SK-N-SH (cell line): ENCODE results near the gene INHBA. TPM values are rescaled to one million over a fixed set of nuclear protein-coding genes. Genes with fewer than 3 reads are reported as not detected.

Experiments used
- CTCF ChIA-PET: fragments of 300-600, 350-600 bp; formaldehyde crosslinking; extraction: SDS; loops from one replicate; lab custom pipeline; 2021; lab: Yijun Ruan, JAX
- POLR2A ChIA-PET: fragments of 350-600 bp; sonication (Branson Sonifier 250); formaldehyde crosslinking; extraction: SDS; loops from one replicate; lab custom pipeline; 2020; ENCODE audit warnings: antibody characterized with exemption, inconsistent platforms; lab: Yijun Ruan, JAX
- DNase-seq: peaks from one replicate; pipeline ENCODE4 v3.0.0; 2012
- H2AFZ ChIP-seq: fragments of 200-600 bp; sonication (generic); 2 replicates; pipeline ENCODE4 v1.8.1; 2016; ENCODE audit warnings: antibody characterized with exemption, mild to moderate bottlenecking, low read depth
- H3F3A ChIP-seq: fragments of 200-600 bp; sonication (generic); replicated peaks from 2 replicates; pipeline ENCODE3; 2016; ENCODE audit warnings: antibody characterized with exemption, mild to moderate bottlenecking; ENCODE audit not compliant: insufficient read depth
- H3K27ac ChIP-seq, 2 experiments: fragments of 200-500 bp in 1 of 2; fragments of 200-600 bp in 1 of 2; sonication (Bioruptor generic) in 1 of 2; sonication (generic), shearing (Covaris generic) in 1 of 2; 2 replicates each; pipeline versions ENCODE4 v1.5.1 to v1.6.1; 2014 to 2016; ENCODE audit warnings: low read depth in 2 of 2, inconsistent platforms in 1 of 2, low read length in 1 of 2, mild to moderate bottlenecking in 1 of 2, mixed read lengths in 1 of 2
- H3K27me3 ChIP-seq: fragments of 200-600 bp; sonication (generic), shearing (Covaris generic); 2 replicates; pipeline ENCODE4 v1.6.1; 2016; ENCODE audit warnings: mixed run types; ENCODE audit not compliant: insufficient read depth
- H3K36me3 ChIP-seq, 2 experiments: fragments of 200-500 bp in 1 of 2; fragments of 200-600 bp in 1 of 2; sonication (Bioruptor generic) in 1 of 2; sonication (generic) in 1 of 2; replicated peaks in 1 of 2; 2 replicates each; pipeline versions ENCODE3 to v1.5.1; 2014 to 2016; ENCODE audit warnings: low read length in 1 of 2, mild to moderate bottlenecking in 1 of 2; ENCODE audit not compliant: insufficient read depth in 2 of 2, control insufficient read depth in 1 of 2
- H3K4me1 ChIP-seq, 2 experiments: fragments of 200-500 bp in 1 of 2; fragments of 200-600 bp in 1 of 2; sonication (Bioruptor generic) in 1 of 2; sonication (generic), shearing (Covaris generic) in 1 of 2; 2 replicates each; pipeline versions ENCODE4 v1.5.1 to v1.6.1; 2014 to 2016; ENCODE audit warnings: low read depth in 1 of 2, low read length in 1 of 2, mixed run types in 1 of 2; ENCODE audit not compliant: insufficient read depth in 2 of 2, control insufficient read depth in 1 of 2
- H3K4me2 ChIP-seq: fragments of 200-600 bp; sonication (generic), shearing (Covaris generic); 2 replicates; pipeline ENCODE4 v1.6.1; 2017; ENCODE audit warnings: mixed run types
- H3K4me3 ChIP-seq, 2 experiments: fragments of 200-500 bp in 1 of 2; fragments of 200-600 bp in 1 of 2; sonication (Bioruptor generic) in 1 of 2; sonication (generic), shearing (Covaris generic) in 1 of 2; 2 replicates each; pipeline versions ENCODE4 v1.5.1 to v1.8.1; 2014 to 2016; ENCODE audit warnings: low read depth in 2 of 2, inconsistent platforms in 1 of 2, low read length in 1 of 2, mild to moderate bottlenecking in 1 of 2, mixed read lengths in 1 of 2, moderate library complexity in 1 of 2
- H3K79me2 ChIP-seq: fragments of 200-600 bp; sonication (generic); 2 replicates; pipeline ENCODE4 v1.8.1; 2017; ENCODE audit warnings: mild to moderate bottlenecking; ENCODE audit not compliant: insufficient read depth
- H3K9ac ChIP-seq: fragments of 200-600 bp; sonication (generic); 2 replicates; pipeline ENCODE4 v1.6.1; 2017; ENCODE audit warnings: mixed run types
- H3K9me2 ChIP-seq: fragments of 200-600 bp; sonication (generic); 2 replicates; pipeline ENCODE4 v1.6.1; 2017; ENCODE audit warnings: mixed run types
- H3K9me3 ChIP-seq: fragments of 200-600 bp; sonication (generic); 2 replicates; pipeline ENCODE4 v1.6.1; 2017; ENCODE audit warnings: mixed run types, mild to moderate bottlenecking, moderate library complexity
- H4K20me1 ChIP-seq: fragments of 200-600 bp; sonication (generic); 2 replicates; pipeline ENCODE4 v1.6.1; 2017; ENCODE audit warnings: mild to moderate bottlenecking, mixed run types; ENCODE audit not compliant: insufficient read depth
- CHD2 ChIP-seq: fragments of 150-350 bp; IDR thresholded peaks from 2 replicates; pipeline ENCODE4 v1.6.1; 2018; ENCODE audit warnings: low read length; ENCODE audit not compliant: partially characterized antibody
- CTCF ChIP-seq: fragments of 200-600 bp; sonication (generic); IDR thresholded peaks from 2 replicates; pipeline ENCODE4 v1.6.1; 2017; ENCODE audit warnings: antibody characterized with exemption, mild to moderate bottlenecking, moderate library complexity
- EP300 ChIP-seq, 2 experiments: IDR thresholded peaks; 2 replicates each; pipeline versions ENCODE4 v1.4.0 to v1.6.1; 2012; ENCODE audit warnings: borderline replicate concordance in 1 of 2, low read depth in 1 of 2, low read length in 1 of 2
- GATA2 ChIP-seq: sonication (generic); formaldehyde crosslinking; IDR thresholded peaks from 2 replicates; pipeline ENCODE4 v1.5.0; 2020; ENCODE audit warnings: mild to moderate bottlenecking, missing genetic modification reagents
- JUND ChIP-seq: IDR thresholded peaks from 2 replicates; pipeline ENCODE4 v1.4.0; 2012
- RAD21 ChIP-seq: IDR thresholded peaks from 2 replicates; pipeline ENCODE4 v1.6.1; 2012; ENCODE audit warnings: mild to moderate bottlenecking, low read length
- REST ChIP-seq: IDR thresholded peaks from 2 replicates; pipeline ENCODE4 v1.6.1; 2012; ENCODE audit warnings: mild to moderate bottlenecking, low read depth, low read length, moderate library complexity
- RXRA ChIP-seq: IDR thresholded peaks from 2 replicates; pipeline ENCODE4 v1.4.0; 2012; ENCODE audit warnings: low read depth, mild to moderate bottlenecking, borderline replicate concordance
- SMC3 ChIP-seq: IDR thresholded peaks from 2 replicates; pipeline ENCODE4 v1.6.1; 2012; ENCODE audit warnings: low read depth, low read length, improper control_type of control experiment
- USF1 ChIP-seq: IDR thresholded peaks from 2 replicates; pipeline ENCODE4 v1.4.0; 2012; ENCODE audit warnings: low read depth, borderline replicate concordance
- YY1 ChIP-seq: IDR thresholded peaks from 2 replicates; pipeline ENCODE4 v1.4.0; 2012; ENCODE audit warnings: low read depth, mild to moderate bottlenecking
- ZBTB33 ChIP-seq: IDR thresholded peaks from 2 replicates; pipeline ENCODE4 v1.4.0; 2012; ENCODE audit warnings: low read depth, borderline replicate concordance
- WGBS: methylation state at CpG from one replicate; pipeline ENCODE4 v1.1.6; 2017; ENCODE audit warnings: low lambda C conversion rate; 5-methylcytosine and 5-hydroxymethylcytosine counted together
- polyA plus RNA-seq, 3 experiments: library from polyadenylated mRNA; depleted of rRNA; stranded (reverse); fragments of >200 nt; gene quantifications; 2 replicates each; pipeline ENCODE4 v1.2.3, GENCODE V29; 2012
- TF ChIP-seq, protein P1 (sequence below): IDR thresholded peaks from 2 replicates; pipeline ENCODE4; 2012

INHBA gene
- polyA plus RNA-seq, 1 of the 3 experiments (the other 2 are of a cell fraction): 81.0 TPM

GRCh38 chr7:41731493-41732435, 28.9 kb upstream of the INHBA start:
- no peak overlapping the region; a peak in 1 of 4 replicates for H3K4me3 ChIP-seq
- H3K27ac ChIP-seq: no peak overlapping the region
- no peaks in the 10 kb centered on the region for H3F3A ChIP-seq
- no peak overlapping the region; the same call in 1 of the 2 replicates for H2AFZ ChIP-seq
- ChIA-PET POLR2A (no interaction called here), CTCF (interaction anchor here (0.6 to 2.9 kb wide), 20 partner anchors 9 to 1838 kb away, joined by 3 to 31 read pairs (median 4); no protein-coding TSS in a partner anchor)
- H4K20me1 ChIP-seq: no peaks in the 10 kb centered on the region
- TF ChIP-seq, protein P1, sequence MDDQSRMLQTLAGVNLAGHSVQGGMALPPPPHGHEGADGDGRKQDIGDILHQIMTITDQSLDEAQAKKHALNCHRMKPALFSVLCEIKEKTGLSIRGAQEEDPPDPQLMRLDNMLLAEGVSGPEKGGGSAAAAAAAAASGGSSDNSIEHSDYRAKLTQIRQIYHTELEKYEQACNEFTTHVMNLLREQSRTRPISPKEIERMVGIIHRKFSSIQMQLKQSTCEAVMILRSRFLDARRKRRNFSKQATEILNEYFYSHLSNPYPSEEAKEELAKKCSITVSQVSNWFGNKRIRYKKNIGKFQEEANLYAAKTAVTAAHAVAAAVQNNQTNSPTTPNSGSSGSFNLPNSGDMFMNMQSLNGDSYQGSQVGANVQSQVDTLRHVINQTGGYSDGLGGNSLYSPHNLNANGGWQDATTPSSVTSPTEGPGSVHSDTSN: no peak
- TF ChIP-seq SMC3: peak; percentile 39
- peak; percentile 84 for TF ChIP-seq CTCF
- TF ChIP-seq RAD21: peak; percentile 77
- H3K36me3 ChIP-seq: no peaks in the 10 kb centered on the region
- no peak overlapping the region for H3K4me2 ChIP-seq
- no peak overlapping the region for H3K9ac ChIP-seq
- H3K79me2 ChIP-seq: no peaks in the 10 kb centered on the region
- H3K9me2 ChIP-seq: no peaks in the 10 kb centered on the region
- H3K9me3 ChIP-seq: no peaks in the 10 kb centered on the region
- WGBS: 63% methylated on average over 7 of the region's 7 CpGs
- no peaks in the 10 kb centered on the region for H3K27me3 ChIP-seq
- no peak for DNase-seq
- peaks cover 0 to 4% of the 10 kb centered on the region in 2 experiments; a peak in 1 of 4 replicates for H3K4me1 ChIP-seq

DNA sequence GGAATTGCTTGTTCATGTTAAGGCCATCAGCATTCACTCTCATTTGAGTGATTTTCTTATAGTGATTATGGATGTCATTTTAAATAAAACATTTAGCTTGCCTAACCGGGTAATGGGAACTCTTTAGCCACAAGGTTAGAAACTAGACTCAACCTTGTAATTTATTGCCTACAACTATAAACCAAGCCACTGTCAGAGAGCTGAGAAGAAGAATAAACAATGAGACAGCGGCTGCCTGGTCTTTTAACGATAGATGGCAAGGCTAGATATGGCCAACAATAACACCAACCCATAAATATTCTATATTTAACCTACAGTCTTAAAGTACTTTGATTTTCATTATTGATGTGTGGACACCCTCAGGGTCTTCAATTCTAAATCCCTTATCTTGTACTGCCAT, 27.8 kb upstream of the INHBA start:
- Histone ChIP-seq H4K20me1 (no peaks in the 10 kb centered on the region), H3K27ac (no peak overlapping the region), H2AFZ (peak overlapping the region; percentile 27; the same call in 1 of the 2 replicates), H3K4me2 (no peak overlapping the region), H3K36me3 (no peaks in the 10 kb centered on the region), H3K4me3 (no peak overlapping the region), H3K4me1 (peaks cover 0 to 4% of the 10 kb centered on the region in 2 experiments; a peak in 1 of 4 replicates), H3F3A (no peaks in the 10 kb centered on the region), H3K27me3 (no peaks in the 10 kb centered on the region), H3K79me2 (no peaks in the 10 kb centered on the region), H3K9ac (no peak overlapping the region), H3K9me2 (no peaks in the 10 kb centered on the region), H3K9me3 (no peaks in the 10 kb centered on the region)
- 61% methylated on average over 3 of the region's 3 CpGs for WGBS
- POLR2A ChIA-PET: no interaction called here
- DNase-seq: no peak
- CTCF ChIA-PET: interaction anchor here (0.7 to 2.9 kb wide), 3 partner anchors 20 to 1498 kb away, joined by 3 to 31 read pairs (median 3); no protein-coding TSS in a partner anchor
- TF ChIP-seq YY1: no peak
- TF ChIP-seq CHD2: no peak
- TF ChIP-seq JUND: no peak
- no peak for TF ChIP-seq USF1
- TF ChIP-seq REST: no peak
- no peak for TF ChIP-seq ZBTB33
- no peak for TF ChIP-seq GATA2
- TF ChIP-seq RXRA: no peak
- no peak for TF ChIP-seq SMC3
- TF ChIP-seq, protein P1: no peak
- no peak for TF ChIP-seq EP300 (IDR thresholded peaks at IDR 0.05; ENCODE audit: borderline replicate concordance in 1 of 2, low read depth in 1 of 2, low read length in 1 of 2)
